GM19468 (cell line): Measurements from ENCODE around the gene GNB1L.

Experiments used
- ATAC-seq: cut with Tn5 transposase; IDR thresholded peaks from one replicate; pipeline ENCODE4 v1.9.1; 2021; ENCODE audit warnings: mild to moderate bottlenecking, moderate library complexity, moderate number of reproducible peaks; ENCODE audit not compliant: unreplicated experiment; ENCODE audit errors: extremely low read depth

Gene GNB1L

DNA sequence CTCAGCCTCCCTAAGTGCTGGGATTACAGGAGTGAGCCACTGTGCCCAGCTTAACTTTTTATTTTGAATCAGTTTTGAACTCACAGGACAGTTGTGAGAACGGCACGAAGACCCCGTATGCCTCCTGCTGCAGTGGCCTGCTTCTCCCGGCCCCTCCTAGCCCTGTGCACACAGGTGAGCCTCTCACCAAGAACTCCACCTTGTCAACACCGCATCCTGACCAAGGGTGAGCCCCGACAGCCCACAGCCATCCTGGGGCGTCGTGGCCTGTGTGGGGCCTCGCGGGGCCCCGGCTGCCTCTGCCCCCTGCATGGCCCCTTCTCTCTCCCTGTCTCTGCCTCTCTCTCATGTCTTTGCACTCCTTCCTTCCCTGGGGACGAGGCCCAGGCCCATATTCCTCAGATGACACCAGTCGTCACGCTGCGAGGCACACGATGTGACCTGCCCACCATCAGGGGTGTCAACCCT lies 38.8 kb downstream of the GNB1L start:
- no peak for ATAC-seq

DNA sequence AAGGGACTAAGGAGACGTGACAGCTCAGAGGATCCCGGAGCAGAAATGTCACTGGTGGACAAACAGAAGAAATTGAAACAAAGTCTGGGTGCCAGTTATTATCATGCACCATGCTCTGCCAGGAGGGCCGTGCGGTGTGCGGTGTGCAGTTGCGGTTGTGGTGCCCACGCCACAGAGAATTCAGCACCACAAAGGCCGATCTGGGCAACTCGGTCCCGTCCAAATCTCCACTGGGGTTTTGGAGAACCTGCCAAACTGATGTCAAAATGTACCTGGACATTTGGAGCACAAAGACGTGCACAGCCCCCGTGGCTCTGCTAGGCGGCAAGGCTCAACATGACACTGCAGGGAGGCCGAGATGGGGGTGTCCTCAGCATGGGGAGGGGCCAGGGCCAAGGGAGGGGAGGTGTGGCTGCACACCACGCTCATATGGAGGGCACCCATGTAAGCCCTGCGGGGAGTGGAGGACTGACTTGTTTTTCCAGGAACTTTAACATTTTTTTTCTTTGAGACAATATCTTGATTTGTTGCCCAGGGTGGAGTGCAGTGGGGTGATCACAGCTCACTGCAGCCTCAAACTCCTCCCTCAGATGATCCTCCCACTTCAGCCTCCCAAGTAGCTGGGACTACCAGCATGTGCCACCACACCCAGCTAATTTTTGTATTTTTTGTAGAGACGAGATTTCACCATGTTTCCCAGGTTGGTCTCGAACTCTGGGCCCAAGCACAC lies 39.4 kb downstream of the GNB1L start:
- ATAC-seq: no peak

DNA sequence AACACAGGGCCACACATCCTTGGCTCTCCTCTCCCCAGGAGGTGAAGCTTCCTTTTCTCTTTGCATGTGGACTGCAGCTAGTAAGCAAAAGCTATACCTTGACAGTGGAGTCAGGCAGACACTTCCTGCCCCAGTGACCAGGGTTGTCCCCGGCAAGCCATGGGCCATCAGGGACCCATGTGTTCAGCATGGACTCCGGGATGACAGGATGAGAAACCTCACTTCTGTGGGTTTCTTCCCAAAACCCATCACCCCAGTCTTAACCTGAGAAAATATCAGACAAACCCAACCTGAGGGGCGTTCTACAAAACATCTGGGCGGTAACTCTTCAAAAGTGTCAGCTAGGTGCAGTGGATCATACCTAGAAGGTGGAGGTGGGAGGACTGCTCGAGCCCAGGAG lies 40.2 kb downstream of the GNB1L start:
- ATAC-seq: no peak

DNA sequence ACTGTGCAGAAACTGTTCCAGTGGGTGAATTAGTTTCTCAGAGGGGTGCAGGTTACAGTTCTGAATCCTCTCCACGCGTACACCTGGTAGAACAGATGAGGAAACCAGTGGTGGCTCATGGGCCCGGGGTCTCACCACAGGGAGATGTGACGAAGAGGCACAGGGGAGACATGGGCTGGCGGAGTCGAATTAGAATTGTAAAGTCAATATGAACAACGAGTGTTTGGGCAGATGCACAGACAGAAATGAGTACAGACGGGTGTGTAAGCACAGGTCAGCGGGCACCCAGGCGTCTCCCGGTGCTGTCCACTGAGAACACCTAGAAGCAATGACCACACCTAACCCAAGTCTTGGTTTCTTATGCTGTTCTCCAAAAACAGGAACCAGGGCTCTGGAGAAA lies 41.8 kb downstream of the GNB1L start:
- ATAC-seq: no peak

DNA sequence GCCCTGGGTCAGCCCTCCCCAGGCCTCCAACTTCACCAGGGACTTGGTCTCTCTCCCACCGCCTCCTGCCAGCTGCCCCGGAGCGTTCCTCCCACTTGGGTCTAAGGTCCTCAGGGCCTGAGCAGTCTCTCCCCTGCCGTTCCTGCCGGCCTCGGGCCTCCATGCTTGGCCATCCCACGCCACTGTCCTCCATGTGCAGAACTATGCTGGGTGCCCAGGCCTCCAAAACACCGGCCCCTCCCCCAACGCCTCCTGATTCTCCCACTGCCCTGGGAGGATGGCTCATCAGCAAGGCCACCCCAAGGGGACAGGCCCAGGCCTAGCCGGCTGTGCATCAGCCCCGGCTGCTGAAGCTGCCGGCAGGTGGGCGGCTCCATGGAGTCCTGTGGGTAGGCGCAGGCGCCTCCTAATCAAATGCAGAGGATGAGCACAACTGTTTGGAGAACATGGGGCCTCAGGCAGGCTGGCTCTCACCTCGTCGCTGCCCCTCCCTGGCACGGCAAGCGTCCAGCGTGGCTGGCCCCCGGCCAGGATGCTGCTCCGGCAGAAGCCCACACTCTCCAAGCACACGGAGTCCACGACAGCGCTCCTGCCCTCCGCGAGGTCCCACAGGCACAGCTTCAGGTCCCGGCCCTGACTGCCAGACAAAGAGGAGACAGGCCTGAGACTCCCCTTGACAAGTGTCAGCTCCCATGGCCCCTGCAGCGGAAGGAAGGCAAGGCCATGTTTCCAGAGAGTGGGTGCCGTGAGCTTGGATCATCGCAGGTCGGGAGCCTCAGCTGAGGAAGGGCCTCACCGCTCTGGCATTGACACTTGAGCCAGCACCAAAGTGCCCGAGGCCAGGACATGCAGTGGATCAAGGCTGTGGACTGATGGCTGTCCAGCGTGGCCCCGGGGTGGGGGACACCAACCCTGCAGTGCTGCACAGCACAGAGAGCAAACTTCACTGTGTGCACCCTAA lies 42.6 kb downstream of the GNB1L start:
- no peak for ATAC-seq

DNA sequence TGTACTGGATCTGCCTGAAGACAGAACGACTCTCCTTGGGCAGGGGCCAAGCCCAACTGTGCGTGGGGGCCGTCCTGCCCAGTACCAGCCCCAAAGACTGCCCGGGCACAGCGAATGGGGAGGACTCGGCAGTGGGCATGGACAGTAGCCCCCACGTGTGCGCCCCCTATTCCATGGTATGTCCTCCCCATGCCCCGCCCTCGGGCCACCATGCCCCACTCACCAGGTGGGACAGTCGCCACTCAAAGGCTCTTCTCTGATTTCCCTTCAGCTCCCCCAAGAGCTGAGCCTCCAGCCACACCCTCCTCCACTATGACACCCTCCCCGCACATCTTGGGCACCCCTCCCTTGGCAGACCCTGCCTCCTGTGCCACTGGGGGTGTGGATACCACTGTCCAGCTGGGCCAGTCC lies 43.5 kb downstream of the GNB1L start:
- ATAC-seq: no peak

DNA sequence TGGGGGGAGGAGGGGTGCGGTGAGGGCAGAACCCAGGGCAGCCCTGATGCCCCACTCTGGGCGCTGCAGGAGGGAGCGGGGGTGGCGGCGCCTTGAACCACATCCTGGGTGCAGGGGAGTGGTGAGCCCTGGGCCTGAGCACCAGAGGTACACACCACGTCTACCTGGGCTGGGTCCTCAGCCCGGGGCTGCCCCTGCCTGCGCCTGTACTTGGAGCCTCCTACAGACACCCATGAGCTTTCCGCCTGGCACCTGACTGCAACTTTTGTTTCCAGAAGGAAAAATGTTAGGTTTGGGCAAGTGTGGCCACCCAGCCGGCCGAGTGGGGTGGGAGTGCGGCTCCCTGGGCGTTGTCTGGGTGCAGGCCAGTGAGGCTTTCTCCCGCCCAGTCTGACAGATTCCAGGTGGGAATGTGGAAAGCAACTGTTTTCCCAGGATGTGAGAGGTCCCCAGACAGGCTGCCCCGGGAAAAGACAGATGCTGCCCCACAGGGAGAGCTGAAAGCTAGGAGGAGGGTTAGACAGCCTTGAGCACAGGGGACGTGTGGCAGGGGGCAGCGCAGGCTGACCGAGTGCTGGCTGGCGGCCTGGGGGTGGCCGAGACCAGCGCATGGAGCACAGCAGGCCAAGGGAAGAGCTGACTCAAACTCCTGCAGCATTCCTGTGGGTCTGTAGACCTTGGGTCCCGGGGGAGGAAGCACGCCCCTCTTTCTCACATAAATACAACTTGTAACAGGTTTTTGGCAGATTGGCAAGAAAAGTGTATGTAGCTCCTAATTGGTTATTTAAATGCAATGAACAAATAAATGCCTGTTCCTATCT lies 44.1 kb downstream of the GNB1L start:
- no peak for ATAC-seq

DNA sequence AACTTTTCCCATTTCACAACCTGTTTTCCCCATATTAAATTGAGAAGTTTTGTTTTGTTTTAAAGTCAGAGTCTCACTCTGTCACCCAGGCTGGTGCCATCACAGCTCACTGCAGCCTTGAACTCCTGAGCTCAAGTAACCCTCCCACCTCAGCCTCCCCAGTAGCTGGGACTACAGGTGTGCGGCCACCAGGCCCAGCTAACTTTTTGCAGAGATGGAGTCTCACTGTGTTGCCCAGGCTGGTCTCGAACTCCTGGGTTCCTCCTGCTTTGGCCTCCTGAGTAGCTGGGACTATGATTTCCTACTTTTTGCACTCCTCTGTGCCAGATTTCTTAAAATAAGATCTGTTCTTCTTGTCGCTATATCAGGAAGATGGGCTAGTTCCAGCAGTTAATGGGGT lies 44.9 kb downstream of the GNB1L start:
- ATAC-seq: no peak

DNA sequence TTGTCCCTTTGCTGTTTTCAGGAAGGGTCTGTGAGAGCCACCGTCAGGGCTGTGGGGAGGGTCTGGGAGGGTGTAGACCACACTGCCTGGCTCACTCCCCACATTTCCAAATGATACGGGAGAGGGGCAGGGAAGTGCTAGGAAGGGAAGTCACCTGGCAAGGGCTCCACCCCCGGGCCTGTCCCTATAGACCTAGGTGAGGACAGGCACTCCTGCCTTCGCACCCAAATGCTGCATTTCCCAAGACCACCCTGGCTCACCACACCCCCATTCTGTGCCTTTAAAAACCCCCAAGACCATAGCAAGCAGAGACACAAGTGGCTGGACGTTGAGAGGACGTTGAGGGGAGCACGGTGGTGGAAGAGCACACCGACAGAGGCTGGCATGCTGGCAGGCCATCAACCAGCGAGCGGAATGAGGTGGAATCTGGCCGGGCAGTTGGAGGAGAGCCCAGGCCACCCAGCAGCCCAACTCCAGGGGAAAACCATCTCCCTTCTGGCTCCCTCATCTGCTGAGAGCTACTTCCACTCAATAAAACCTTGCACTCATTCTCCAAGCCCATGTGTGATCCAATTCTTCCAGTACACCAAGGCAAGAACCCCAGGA lies 45.7 kb downstream of the GNB1L start:
- ATAC-seq: no peak

DNA sequence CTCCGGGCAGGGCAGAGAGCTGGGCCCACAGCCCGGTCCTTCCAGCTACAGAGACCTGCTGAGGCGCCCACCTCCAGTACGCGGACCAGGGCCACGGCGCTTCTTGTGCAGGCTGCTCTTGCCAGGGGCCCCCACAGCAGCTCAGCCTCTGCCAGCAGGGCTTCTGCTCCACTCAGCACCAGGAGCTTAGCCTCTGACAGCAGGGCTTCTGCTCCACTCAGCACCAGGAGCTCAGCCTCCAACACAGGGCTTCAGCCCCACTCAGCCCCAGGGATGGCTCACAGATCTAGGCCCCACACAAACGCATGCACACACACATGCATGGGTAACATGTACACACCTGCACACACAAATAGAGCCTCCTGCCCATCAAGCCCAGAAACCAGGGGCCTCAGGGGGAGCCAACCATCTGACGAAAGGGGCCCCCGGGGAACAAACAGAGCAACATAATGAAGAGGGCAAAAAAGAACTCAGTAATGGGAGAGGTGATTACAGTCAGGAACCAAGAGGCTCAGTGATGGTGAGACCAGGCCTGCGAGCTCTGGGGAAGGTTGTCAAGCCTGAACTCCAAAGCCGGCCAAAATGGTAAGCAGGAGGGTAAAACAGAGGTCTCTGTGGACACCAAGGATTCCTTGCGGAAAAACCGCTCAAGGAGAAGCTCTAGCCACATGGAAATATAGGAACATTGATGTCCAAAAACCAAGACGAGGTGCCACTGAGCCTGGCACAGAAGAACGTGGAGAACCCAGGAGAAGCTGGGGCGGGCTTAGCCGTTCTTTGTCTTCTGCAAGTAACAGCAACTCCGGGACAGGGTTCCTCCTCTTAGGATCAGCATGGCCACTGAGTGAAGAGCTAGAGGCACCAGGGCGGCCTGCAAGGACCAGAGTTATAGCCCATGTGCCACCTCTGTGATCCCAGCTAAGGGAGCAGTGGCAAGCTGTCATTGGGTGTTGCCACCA lies 46.5 kb downstream of the GNB1L start:
- no peak for ATAC-seq

DNA sequence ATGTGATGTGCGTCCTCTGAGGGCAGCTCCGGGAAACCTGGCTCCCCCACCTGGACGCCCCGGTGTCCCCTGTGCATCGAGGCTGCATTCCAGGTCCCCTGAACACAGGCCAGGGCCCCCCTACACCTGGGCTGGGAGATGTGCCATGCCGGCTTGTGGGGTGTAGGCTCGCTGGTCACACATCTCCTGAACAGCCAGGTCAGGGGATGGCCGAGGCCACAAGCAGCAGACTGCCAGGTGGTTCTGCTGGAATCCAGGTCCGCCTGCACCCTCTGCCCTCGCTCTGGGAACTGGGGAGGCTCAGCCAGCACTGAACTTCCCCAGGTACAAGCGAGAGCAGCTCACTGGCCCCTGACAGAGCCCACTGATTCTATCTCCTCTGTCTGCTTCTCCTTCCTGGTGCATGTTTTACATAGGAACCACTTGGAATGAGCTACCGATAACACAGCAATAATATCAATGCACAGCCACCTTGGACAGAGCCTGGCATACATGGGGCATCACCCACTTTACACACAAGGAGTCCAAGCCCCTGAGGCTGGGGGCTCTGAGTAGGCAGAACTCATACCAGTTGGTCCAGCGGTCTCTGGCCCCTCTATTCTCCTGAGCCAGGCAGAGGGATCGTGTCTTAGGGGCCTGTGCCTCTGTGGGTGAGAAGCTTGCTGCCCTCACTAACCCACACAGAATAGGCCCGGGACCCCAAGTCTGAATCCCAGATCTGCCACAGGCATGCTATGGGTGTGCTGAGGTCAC lies 47.3 kb downstream of the GNB1L start:
- no peak for ATAC-seq

DNA sequence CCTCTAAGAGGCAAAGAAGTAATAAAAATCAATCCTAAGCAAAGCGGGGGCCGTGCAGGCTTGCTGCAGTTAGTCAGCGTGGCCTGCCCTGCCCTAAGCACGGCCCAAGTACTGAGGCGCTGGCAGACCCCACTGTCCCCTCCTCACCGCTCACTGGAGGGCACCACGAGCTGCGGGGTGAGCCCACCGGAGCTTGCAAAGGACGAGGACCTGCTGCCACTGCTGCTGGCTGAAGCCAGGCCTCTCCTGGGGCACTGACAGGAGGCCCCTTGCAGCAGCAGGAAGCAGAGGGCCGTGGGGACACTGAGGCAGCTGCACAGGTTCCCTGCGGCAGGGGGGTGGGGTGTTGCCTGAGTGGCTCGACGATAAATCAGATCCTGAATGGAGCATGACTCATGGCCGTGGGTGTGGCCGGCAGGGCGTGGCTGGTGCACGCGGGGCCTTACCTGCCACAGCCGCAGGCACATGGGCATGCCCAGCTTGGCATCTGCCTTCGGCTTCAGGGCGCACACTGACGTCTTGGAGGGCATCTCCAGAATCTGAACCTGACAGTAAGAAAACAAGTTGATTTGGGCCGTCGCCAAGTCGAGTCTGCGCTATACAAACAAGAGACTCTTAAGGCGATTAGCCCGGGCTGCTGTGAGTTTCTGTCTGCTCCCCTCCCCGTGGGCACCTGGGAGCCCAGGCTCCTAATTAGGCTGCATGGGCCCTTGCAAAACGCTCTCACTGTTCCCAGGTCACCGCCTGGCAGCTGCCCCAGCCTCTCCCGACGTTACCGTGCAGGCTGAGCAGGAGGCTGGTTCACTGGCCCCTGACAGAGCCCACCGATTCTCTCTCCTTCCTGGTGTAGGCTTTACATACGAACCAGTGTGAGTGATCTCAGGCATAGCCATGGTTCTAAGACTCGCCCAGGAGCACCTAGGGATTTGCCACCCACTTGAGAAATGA lies 48.2 kb downstream of the GNB1L start:
- ATAC-seq: no peak

DNA sequence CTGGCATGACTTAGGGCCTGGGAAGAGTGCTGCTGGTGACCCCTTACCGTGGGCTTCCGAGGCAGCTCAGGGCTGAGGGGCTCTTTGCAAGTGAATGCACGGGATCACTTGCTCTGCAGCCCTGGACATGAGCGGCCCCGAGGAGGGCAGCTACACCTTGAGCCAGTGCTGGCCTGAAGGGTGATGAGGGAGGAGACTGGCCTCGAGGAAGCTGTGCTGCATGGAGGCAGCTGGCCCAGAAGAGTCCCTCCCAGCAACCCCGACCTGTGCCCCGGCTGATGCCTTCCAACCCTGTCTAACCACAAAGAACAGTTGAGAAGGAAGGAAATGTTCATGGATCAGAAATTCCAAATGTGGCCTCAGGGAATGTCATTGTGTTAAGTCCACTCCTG lies 48.9 kb downstream of the GNB1L start:
- no peak for ATAC-seq

DNA sequence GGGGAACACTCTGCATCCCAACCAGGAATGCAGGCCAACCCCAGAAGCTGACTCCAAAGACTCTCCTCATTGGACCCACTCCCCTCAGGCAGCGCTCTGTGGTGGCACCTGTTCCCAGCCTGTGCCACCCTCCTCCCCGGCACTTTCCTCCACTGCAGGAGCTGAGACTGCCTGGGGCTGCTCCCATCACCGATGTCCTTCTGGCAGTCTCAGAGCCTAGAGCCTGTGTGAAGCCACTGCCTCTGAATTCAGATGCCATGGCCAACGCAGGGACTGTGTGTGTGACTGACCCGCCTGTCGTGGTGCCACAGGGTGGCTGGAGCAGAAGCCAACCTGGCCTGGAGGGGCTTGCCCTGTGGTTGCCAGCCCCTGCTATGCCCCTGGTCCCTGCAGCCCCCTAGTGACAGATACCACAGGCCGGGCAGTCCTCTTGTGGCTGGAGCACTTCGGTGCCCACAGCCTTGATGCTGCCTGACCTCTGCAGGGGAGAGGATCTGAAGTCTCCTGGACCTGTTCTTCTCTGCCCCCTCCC lies 50.9 kb downstream of the GNB1L start:
- ATAC-seq: no peak

DNA sequence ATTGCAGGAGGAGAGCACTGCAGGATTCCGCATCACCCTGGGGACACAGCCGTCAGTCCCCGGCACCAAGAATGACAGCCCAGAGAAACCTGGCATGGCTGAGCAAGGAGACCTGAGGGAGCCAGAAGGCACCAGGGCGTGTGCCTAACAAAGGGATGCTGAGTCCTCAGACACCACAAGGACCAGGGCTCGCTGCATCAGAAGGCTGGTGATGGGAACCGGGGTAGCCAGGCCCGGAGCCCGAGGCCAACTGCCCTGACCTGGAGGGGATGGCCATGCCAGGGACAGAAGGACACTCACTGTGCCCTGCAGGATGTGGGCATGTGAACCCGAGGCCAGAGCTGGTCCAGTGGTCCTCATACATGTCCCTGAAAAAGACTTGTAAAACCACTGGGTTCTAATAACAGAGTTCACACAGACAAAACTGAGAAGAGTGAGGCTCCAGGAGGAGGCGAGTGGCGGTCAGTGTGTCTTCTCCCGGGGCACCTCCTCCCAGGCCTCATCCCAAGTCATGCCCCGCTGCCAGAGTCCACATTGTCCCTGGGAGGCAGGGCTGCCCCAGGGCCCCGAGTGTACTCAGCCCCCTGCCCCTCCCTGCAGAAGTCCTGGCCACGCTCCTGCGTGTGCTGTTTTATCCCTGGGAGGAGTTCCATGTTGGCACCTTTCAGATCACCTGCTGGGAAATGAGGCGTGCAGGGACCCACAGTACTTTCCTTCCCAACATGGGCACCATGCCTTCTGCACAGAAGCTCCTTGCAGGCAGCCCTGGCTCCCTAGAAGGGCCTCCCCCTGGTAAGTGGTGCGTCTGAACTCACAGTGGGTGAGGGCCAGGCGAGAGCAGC lies 51.6 kb downstream of the GNB1L start:
- no peak for ATAC-seq
